ENCODE data around the gene SERBP1.
A peak's percentile ranks its signal among the peaks of the same experiment; 100 is the strongest.

The SERBP1 gene

GRCh38 chr1:67393737-67394136, 36.5 kb downstream of the SERBP1 start:
- TF ChIP-seq CTCF (conservative IDR thresholded peaks at IDR 0.05; ENCODE audit: low read length), result no peak
- no peak for DNase-seq (ENCODE audit: low read depth)
- H3K4me3 ChIP-seq (ENCODE audit: low read length), result no peak overlapping the region

- no peak overlapping the region for H3K4me3 ChIP-seq (ENCODE audit: low read length)
- DNase-seq (ENCODE audit: low read depth), result no peak
- TF ChIP-seq CTCF (conservative IDR thresholded peaks at IDR 0.05; ENCODE audit: low read length), result no peak
Measured at GRCh38 chr1:67393240-67393639, 37.0 kb downstream of the SERBP1 start.

GRCh38 chr1:67390041-67390887, 39.9 kb downstream of the SERBP1 start:
- no peak for TF ChIP-seq CTCF (conservative IDR thresholded peaks at IDR 0.05; ENCODE audit: low read length)
- no peak overlapping the region for H3K4me3 ChIP-seq (ENCODE audit: low read length)
- peak; percentile 46 for DNase-seq (ENCODE audit: low read depth)

GRCh38 chr1:67383999-67384638, 46.1 kb downstream of the SERBP1 start:
- no peak overlapping the region for H3K4me3 ChIP-seq (ENCODE audit: low read length)
- DNase-seq (ENCODE audit: low read depth), result no peak
- no peak for TF ChIP-seq CTCF (conservative IDR thresholded peaks at IDR 0.05; ENCODE audit: low read length)

GRCh38 chr1:67382292-67382691, 47.9 kb downstream of the SERBP1 start:
- no peak overlapping the region for H3K4me3 ChIP-seq (ENCODE audit: low read length)
- TF ChIP-seq CTCF (conservative IDR thresholded peaks at IDR 0.05; ENCODE audit: low read length), result no peak
- DNase-seq (ENCODE audit: low read depth), result peak; percentile 45

GRCh38 chr1:67381154-67381553, 49.0 kb downstream of the SERBP1 start:
- no peak for DNase-seq (ENCODE audit: low read depth)
- H3K4me3 ChIP-seq (ENCODE audit: low read length), result no peak overlapping the region
- TF ChIP-seq CTCF (conservative IDR thresholded peaks at IDR 0.05; ENCODE audit: low read length), result no peak

GRCh38 chr1:67377253-67377652, 52.9 kb downstream of the SERBP1 start:
- DNase-seq (ENCODE audit: low read depth), result no peak
- no peak for TF ChIP-seq CTCF (conservative IDR thresholded peaks at IDR 0.05; ENCODE audit: low read length)
- H3K4me3 ChIP-seq (ENCODE audit: low read length), result no peak overlapping the region

Data from AG10803 (cell line).